Gastrocnemius medialis (tissue), 4 donors: ENCODE data around the gene PAQR7. TPM values are rescaled to one million over a fixed set of nuclear protein-coding genes. Genes with fewer than 3 reads are reported as not detected.

Source experiments
- ATAC-seq, 2 donors: fragments of 150-250 bp; one replicate each; pipeline ENCODE4 v1.9.1; 2016
- DNase-seq, 2 donors: peaks; one replicate each; pipeline ENCODE4 v3.0.0-alpha.2; 2019
- H3K27ac ChIP-seq, 4 donors: fragments of 200-600 bp; sonication (generic); 1 replicate in 1 of 4; 2 replicates in 3 of 4; pipeline ENCODE4 v1.5.1; 2016 to 2018; ENCODE audit warnings: mild to moderate bottlenecking in 2 of 4, moderate library complexity in 1 of 4
- H3K27me3 ChIP-seq, 3 donors: fragments of 200-600 bp; sonication (generic) in 2 of 3; 1 replicate in 1 of 3; 2 replicates in 2 of 3; pipeline versions ENCODE4 v1.5.1 to v1.6.0; 2016 to 2019; ENCODE audit warnings: mild to moderate bottlenecking in 1 of 3, moderate library complexity in 1 of 3
- H3K36me3 ChIP-seq, 2 donors: fragments of 200-600 bp; sonication (generic) in 1 of 2; one replicate each; pipeline ENCODE4 v1.5.1; 2017 to 2018
- H3K4me1 ChIP-seq, 2 donors: fragments of 200-600 bp; sonication (generic) in 1 of 2; one replicate each; pipeline ENCODE4 v1.5.1; 2016 to 2017; ENCODE audit warnings: mild to moderate bottlenecking in 2 of 2
- H3K4me3 ChIP-seq, 4 donors: fragments of 200-600 bp; sonication (generic) in 3 of 4; 1 replicate in 1 of 4; 2 replicates in 3 of 4; pipeline ENCODE4 v1.5.1; 2016 to 2019; ENCODE audit warnings: mild to moderate bottlenecking in 2 of 4
- H3K9me3 ChIP-seq, 3 donors: fragments of 200-600 bp; sonication (generic) in 2 of 3; 1 replicate in 1 of 3; 2 replicates in 2 of 3; pipeline ENCODE4 v1.5.1; 2016 to 2019
- CTCF ChIP-seq, 5 experiments: fragments of 450-650 bp in 3 of 5; fragments of 200-600 bp in 2 of 5; sonication (generic) in 2 of 5; IDR thresholded peaks in 4 of 5; conservative IDR thresholded peaks in 1 of 5; 1 replicate in 4 of 5; 2 replicates in 1 of 5; pipeline ENCODE4 v1.5.1; 2016 to 2019; ENCODE audit warnings: antibody characterized with exemption in 5 of 5, mild to moderate bottlenecking in 3 of 5, moderate library complexity in 3 of 5
- POLR2A ChIP-seq, 2 donors: fragments of 450-650 bp; IDR thresholded peaks; one replicate each; pipeline ENCODE4 v1.6.1; 2017; ENCODE audit warnings: antibody characterized with exemption in 2 of 2, mild to moderate bottlenecking in 2 of 2, moderate library complexity in 2 of 2
- in situ Hi-C, 4 donors: fragments of 200-750 bp; cut with MboI; loops; one replicate each; pipeline versions ENCODE4 v1.15.0 to v1.8.0; 2017; ENCODE audit warnings: low sequenced_read_pairs in 4 of 4
- intact Hi-C: fragments of 100-400 bp; cut with DNase I; formaldehyde crosslinking; loops from one replicate; pipeline ENCODE4 v1.15.1; 2023; ENCODE audit warnings: low total_unique reads
- total RNA-seq, 4 donors: library from RNA; depleted of rRNA; stranded (reverse); fragments of >200 nt; gene quantifications; one replicate each; pipeline versions ENCODE4 v1.1.0 to v1.2.3, GENCODE V29; 2016

The PAQR7 gene
- total RNA-seq, 4 donors from 2014 or later: 1.4 to 3.7 (median 2.1) TPM

- no peak overlapping the region for H3K27ac ChIP-seq
- H3K36me3 ChIP-seq: no peaks in the 10 kb centered on the region
- no peak for DNase-seq
- intact Hi-C loops: no loop called here
- H3K4me3 ChIP-seq: no peak overlapping the region
- no peak for ATAC-seq
- H3K9me3 ChIP-seq: no peaks in the 10 kb centered on the region
- TF ChIP-seq POLR2A (IDR thresholded peaks at IDR 0.05) (no peak), CTCF (IDR thresholded peaks at IDR 0.05 in 4 of 5, conservative IDR thresholded peaks at IDR 0.05 in 1 of 5) (no peak)
- H3K4me1 ChIP-seq: peaks cover 0 to 4% of the 10 kb centered on the region in 2 donors
- in situ Hi-C loops: no loop called here
- H3K27me3 ChIP-seq: no peaks in the 10 kb centered on the region
Measured at GRCh38 chr1:25867210-25867991, 8.1 kb downstream of the PAQR7 start.

- ATAC-seq (no peak), DNase-seq (no peak)
- in situ Hi-C loops: no loop called here
- H3K27ac ChIP-seq: no peak overlapping the region
- intact Hi-C loops: no loop called here
- TF ChIP-seq POLR2A (IDR thresholded peaks at IDR 0.05) (no peak), CTCF (IDR thresholded peaks at IDR 0.05 in 4 of 5, conservative IDR thresholded peaks at IDR 0.05 in 1 of 5) (no peak)
- H3K36me3 ChIP-seq: no peaks in the 10 kb centered on the region
- H3K9me3 ChIP-seq: no peaks in the 10 kb centered on the region
- no peaks in the 10 kb centered on the region for H3K27me3 ChIP-seq
- H3K4me3 ChIP-seq: no peak overlapping the region
- H3K4me1 ChIP-seq: peaks cover 5 to 10% of the 10 kb centered on the region in 2 donors
Measured at GRCh38 chr1:25866288-25866687, 9.2 kb downstream of the PAQR7 start.

GRCh38 chr1:25864434-25864833 lies 11.1 kb downstream of the PAQR7 start:
- H3K4me3 ChIP-seq: no peak overlapping the region
- TF ChIP-seq CTCF (IDR thresholded peaks at IDR 0.05 in 4 of 5, conservative IDR thresholded peaks at IDR 0.05 in 1 of 5): no peak
- TF ChIP-seq POLR2A (IDR thresholded peaks at IDR 0.05): no peak
- H3K27me3 ChIP-seq: no peaks in the 10 kb centered on the region
- H3K27ac ChIP-seq: no peak overlapping the region
- intact Hi-C loops: no loop called here
- H3K4me1 ChIP-seq: peaks cover 5% of the 10 kb centered on the region in 2 donors
- DNase-seq (no peak), ATAC-seq (no peak)
- in situ Hi-C loops: no loop called here
- no peaks in the 10 kb centered on the region for H3K9me3 ChIP-seq
- no peaks in the 10 kb centered on the region for H3K36me3 ChIP-seq

GRCh38 chr1:25863486-25864262 lies 11.8 kb downstream of the PAQR7 start:
- no peak overlapping the region for H3K4me3 ChIP-seq
- no peak for TF ChIP-seq CTCF (IDR thresholded peaks at IDR 0.05 in 4 of 5, conservative IDR thresholded peaks at IDR 0.05 in 1 of 5)
- no peak for TF ChIP-seq POLR2A (IDR thresholded peaks at IDR 0.05)
- no peaks in the 10 kb centered on the region for H3K9me3 ChIP-seq
- DNase-seq (no peak), ATAC-seq (no peak)
- no peaks in the 10 kb centered on the region for H3K36me3 ChIP-seq
- no peaks in the 10 kb centered on the region for H3K27me3 ChIP-seq
- peaks cover 7 to 11% of the 10 kb centered on the region in 2 donors for H3K4me1 ChIP-seq
- in situ Hi-C loops: no loop called here
- intact Hi-C loops: no loop called here
- no peak overlapping the region for H3K27ac ChIP-seq
